Measurements from ENCODE around the gene ASIC3.
A peak's percentile ranks its signal among the peaks of the same experiment; 100 is the strongest.
"Not testable (repeated sequence)": the region's sequence is repeated elsewhere in the genome, so short reads cannot be mapped to it uniquely, and the experiment has no call there.

The ASIC3 gene

DNA sequence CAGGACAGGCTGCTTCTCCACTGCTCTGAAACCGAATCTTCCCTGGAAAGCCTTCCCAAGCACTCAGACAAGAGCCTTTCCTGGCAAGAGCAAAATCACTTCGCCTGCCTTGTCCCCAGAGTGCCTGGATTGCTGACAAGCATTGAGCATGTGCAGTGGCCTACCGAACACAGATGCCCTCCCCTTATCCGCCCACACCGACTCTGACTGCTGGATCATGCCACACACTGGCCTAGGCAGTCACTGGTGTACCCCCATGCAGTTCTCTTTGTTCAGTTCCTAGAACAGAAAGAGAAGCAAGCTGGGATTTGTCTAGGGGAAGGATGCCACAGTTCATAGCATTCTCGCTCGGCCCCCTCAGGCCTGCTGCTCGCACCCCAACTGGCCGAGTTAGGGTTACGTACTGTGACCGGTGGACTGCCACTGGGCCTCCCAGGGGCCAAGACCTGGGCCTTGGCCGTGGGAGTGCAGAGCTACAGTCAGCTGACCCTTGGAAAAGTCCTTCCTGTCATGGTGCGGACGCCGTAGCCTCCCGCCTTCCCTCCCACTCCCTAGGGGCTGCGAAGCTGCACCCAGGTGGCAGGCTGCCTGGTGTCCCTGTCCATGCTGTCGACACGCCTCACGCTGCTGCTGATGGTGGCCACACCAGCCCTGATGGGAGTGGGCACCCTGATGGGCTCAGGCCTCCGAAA, 13.2 kb upstream of the ASIC3 start:
- peaks cover 20% of the 10 kb centered on the region for H3K4me1 ChIP-seq (ENCODE audit: control insufficient read depth, insufficient read depth, low read length)
- H3K27me3 ChIP-seq (replicated peaks; ENCODE audit: control insufficient read depth, insufficient read depth, low read length) = no peaks in the 10 kb centered on the region
- peaks cover 35% of the 10 kb centered on the region for H3K36me3 ChIP-seq (ENCODE audit: control insufficient read depth, insufficient read depth, low read length, severe bottlenecking)
- no peaks in the 10 kb centered on the region for H3K9me3 ChIP-seq (ENCODE audit: control insufficient read depth, low read length)
- no peak overlapping the region for H3K4me3 ChIP-seq (ENCODE audit: low read length)
- DNase-seq (ENCODE audit: low read depth) = no peak
- H3K9ac ChIP-seq (ENCODE audit: low read length) = no peak overlapping the region

DNA sequence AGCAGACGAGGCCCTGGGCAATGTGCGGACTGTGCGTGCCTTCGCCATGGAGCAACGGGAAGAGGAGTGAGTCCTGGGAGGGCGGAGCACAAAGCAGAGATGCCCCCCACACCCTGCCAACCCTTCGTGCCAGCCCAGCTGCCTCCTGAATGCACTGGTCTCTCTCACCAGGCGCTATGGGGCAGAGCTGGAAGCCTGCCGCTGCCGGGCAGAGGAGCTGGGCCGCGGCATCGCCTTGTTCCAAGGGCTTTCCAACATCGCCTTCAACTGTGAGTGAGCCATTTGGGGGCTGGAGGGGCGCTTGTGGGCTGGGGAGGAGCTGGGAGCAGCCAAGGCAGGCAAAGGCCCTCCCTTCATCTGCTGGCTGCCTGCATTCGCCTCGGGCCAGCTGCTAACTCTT, 12.4 kb upstream of the ASIC3 start:
- no peaks in the 10 kb centered on the region for H3K9me3 ChIP-seq (ENCODE audit: control insufficient read depth, low read length)
- H3K9ac ChIP-seq (ENCODE audit: low read length) = no peak overlapping the region
- peaks cover 20% of the 10 kb centered on the region for H3K4me1 ChIP-seq (ENCODE audit: control insufficient read depth, insufficient read depth, low read length)
- no peaks in the 10 kb centered on the region for H3K27me3 ChIP-seq (replicated peaks; ENCODE audit: control insufficient read depth, insufficient read depth, low read length)
- no peak overlapping the region for H3K4me3 ChIP-seq (ENCODE audit: low read length)
- no peak for DNase-seq (ENCODE audit: low read depth)
- H3K36me3 ChIP-seq (ENCODE audit: control insufficient read depth, insufficient read depth, low read length, severe bottlenecking) = peaks cover 35% of the 10 kb centered on the region

DNA sequence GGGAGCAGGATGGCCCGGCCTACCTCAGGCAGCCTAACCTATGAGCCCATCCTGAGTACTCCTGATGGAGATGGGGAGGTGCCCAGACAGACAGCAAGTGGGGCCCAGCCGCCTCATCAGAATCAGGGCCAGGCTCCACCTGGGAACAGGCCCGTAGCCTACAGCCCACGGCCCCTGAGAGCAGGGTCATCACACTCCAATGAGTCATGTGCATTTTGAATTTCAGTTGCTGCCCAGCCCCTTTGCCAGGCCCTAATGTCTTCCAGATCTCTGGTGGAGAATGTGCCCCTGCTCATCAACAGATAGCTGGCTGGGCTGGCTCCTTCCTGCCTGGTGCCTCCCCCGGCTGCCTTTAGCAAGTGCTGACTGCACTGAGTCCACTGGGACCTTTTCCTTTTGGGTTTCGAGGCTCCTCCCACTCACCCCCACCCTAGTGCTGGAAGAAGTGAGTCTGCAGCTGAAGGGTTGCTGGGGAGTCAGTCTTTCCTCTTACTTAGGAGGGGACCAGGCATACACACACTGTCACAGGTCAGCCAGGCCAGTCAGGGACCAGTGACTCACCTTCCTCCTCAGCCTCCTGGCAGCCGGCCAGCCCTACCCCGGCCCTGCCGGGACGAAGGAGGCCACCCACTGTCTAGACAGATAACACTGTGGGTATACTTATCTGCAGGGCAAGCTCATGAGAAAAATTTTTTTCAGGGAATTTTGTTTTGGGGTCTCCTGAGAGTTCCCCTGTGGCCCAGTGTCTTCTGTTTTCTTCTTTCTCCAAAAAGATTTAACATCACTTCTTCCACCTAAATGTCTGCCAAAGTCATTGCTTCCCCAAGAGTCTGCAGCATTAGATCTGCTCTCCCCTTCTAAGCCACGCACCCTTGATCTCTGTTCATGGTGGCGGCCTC, 9.1 kb upstream of the ASIC3 start:
- no peak overlapping the region for H3K4me3 ChIP-seq (ENCODE audit: low read length)
- peak overlapping the region; percentile 36 for H3K9ac ChIP-seq (ENCODE audit: low read length)
- H3K4me1 ChIP-seq (ENCODE audit: control insufficient read depth, insufficient read depth, low read length) = peaks cover 23% of the 10 kb centered on the region
- DNase-seq (ENCODE audit: low read depth) = peak; percentile 74
- peaks cover 31% of the 10 kb centered on the region for H3K36me3 ChIP-seq (ENCODE audit: control insufficient read depth, insufficient read depth, low read length, severe bottlenecking)
- H3K27me3 ChIP-seq (replicated peaks; ENCODE audit: control insufficient read depth, insufficient read depth, low read length) = no peaks in the 10 kb centered on the region
- no peaks in the 10 kb centered on the region for H3K9me3 ChIP-seq (ENCODE audit: control insufficient read depth, low read length)

DNA sequence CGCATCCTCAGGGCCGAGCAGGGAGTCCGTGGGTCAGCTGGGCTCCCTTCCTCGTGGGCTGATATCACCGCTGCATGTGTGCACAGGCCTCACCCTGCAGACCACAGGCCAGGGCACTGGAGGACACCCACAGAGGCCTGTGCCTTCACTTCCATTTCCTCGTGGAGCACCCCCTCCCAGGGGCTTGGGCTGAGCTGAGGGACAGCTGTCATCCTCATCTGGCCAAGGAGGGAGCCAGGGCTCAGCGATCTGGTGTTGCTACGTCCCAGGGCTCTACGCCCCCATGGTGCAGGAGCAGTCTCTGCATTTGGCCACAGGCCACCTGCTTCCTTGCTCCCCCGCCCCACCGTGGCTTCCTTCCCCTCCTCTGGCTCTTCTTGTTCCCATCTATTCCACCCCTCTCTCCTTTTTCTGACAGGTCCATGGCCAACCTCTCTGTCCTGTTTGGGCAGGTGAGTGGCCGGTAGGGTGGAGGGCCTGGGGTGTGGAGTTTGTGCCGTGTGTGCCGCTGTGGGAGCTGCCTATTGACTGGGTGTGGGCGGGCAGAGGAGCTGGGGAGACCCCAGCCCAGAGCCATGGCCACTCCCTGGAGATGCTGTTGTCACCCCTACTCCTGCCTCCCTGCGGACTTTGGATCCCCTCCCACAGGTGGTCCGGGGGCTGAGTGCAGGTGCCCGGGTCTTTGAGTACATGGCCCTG, 8.3 kb upstream of the ASIC3 start:
- Histone ChIP-seq H3K9me3 (ENCODE audit: control insufficient read depth, low read length) (no peaks in the 10 kb centered on the region), H3K4me3 (ENCODE audit: low read length) (no peak overlapping the region), H3K9ac (ENCODE audit: low read length) (no peak overlapping the region), H3K4me1 (ENCODE audit: control insufficient read depth, insufficient read depth, low read length) (peaks cover 20% of the 10 kb centered on the region), H3K27me3 (replicated peaks; ENCODE audit: control insufficient read depth, insufficient read depth, low read length) (no peaks in the 10 kb centered on the region), H3K36me3 (ENCODE audit: control insufficient read depth, insufficient read depth, low read length, severe bottlenecking) (peaks cover 23% of the 10 kb centered on the region)
- no peak for DNase-seq (ENCODE audit: low read depth)

DNA sequence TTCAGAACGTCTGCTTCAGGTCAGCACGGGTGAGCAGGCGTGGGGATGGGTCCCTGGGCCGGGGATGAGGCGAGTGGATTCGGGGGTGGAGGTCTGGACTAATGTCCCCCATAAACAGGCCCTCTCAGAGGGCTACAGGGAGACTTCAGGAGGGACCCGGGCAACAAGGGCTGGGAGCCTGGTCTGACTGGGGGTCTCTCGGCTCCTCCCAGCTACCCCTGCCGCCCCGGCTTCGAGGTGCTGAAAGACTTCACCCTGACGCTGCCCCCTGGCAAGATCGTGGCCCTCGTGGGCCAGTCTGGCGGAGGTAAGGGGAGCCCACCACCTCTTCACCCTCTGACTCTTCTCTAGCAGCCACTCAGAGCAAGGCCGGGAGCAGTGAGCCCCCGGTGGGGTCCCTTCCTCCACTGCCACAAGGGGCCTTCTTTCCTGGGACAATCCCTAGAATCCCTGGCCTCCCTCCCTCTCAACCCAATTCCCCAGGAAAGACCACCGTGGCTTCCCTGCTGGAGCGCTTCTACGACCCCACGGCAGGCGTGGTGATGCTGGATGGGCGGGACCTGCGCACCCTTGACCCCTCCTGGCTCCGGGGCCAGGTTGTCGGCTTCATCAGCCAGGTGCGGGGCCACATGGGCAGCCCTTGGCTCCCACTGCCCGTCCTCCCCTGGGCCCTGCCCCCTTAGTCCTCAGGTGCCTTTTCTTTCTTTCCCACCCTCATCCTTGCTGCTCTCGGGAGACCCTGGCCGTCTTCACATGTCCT, 7.5 kb upstream of the ASIC3 start:
- peaks cover 15% of the 10 kb centered on the region for H3K36me3 ChIP-seq (ENCODE audit: control insufficient read depth, insufficient read depth, low read length, severe bottlenecking)
- H3K4me1 ChIP-seq (ENCODE audit: control insufficient read depth, insufficient read depth, low read length) = peaks cover 22% of the 10 kb centered on the region
- DNase-seq (ENCODE audit: low read depth) = no peak

DNA sequence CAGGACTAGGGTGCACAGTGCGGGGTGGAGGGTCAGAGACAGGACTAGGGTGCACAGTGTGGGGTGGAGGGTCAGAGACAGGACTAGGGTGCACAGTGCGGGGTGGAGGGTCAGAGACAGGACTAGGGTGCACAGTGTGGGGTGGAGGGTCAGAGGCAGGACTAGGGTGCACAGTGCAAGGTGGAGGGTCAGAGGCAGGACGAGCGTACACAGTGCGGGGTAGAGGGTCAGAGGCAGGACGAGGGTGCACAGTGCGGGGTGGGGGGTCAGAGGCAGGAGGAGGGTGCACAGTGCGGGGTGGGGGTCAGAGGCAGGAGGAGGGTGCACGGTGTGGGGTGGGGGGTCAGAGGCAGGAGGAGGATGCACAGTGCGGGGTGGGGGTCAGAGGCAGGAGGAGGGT, 4.9 kb upstream of the ASIC3 start:
- H3K4me3 ChIP-seq (ENCODE audit: low read length); H3K9ac ChIP-seq (ENCODE audit: low read length); H3K27me3 ChIP-seq (replicated peaks; ENCODE audit: control insufficient read depth, insufficient read depth, low read length); H3K36me3 ChIP-seq (ENCODE audit: control insufficient read depth, insufficient read depth, low read length, severe bottlenecking); H3K9me3 ChIP-seq (ENCODE audit: control insufficient read depth, low read length); DNase-seq (ENCODE audit: low read depth): not testable (repeated sequence)
- peaks cover 41% of the 10 kb centered on the region for H3K4me1 ChIP-seq (ENCODE audit: control insufficient read depth, insufficient read depth, low read length)

More for the DNA sequence above, 7.5 kb upstream of the ASIC3 start:
- Histone ChIP-seq H3K27me3 (replicated peaks; ENCODE audit: control insufficient read depth, insufficient read depth, low read length) (no peaks in the 10 kb centered on the region), H3K4me3 (ENCODE audit: low read length) (no peak overlapping the region), H3K9me3 (ENCODE audit: control insufficient read depth, low read length) (no peaks in the 10 kb centered on the region), H3K9ac (ENCODE audit: low read length) (no peak overlapping the region)

DNA sequence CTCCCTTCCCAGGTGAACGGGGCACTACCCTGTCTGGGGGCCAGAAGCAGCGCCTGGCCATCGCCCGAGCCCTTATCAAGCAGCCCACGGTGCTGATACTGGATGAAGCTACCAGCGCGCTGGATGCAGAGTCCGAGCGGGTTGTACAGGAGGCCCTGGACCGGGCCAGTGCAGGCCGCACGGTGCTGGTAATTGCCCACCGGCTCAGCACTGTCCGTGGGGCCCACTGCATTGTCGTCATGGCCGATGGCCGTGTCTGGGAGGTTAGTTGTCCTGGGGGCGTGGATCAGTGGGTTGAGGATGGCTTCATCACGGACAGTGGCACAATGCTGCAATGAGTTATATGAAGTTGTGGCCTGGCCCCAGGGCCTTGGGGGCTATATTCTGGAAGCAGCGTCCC, 4.4 kb upstream of the ASIC3 start:
- no peak for DNase-seq (ENCODE audit: low read depth)
- Histone ChIP-seq H3K27me3 (replicated peaks; ENCODE audit: control insufficient read depth, insufficient read depth, low read length) (no peaks in the 10 kb centered on the region), H3K9ac (ENCODE audit: low read length) (no peak overlapping the region), H3K36me3 (ENCODE audit: control insufficient read depth, insufficient read depth, low read length, severe bottlenecking) (no peaks in the 10 kb centered on the region), H3K4me3 (ENCODE audit: low read length) (no peak overlapping the region), H3K4me1 (ENCODE audit: control insufficient read depth, insufficient read depth, low read length) (peaks cover 36% of the 10 kb centered on the region), H3K9me3 (ENCODE audit: control insufficient read depth, low read length) (no peaks in the 10 kb centered on the region)

DNA sequence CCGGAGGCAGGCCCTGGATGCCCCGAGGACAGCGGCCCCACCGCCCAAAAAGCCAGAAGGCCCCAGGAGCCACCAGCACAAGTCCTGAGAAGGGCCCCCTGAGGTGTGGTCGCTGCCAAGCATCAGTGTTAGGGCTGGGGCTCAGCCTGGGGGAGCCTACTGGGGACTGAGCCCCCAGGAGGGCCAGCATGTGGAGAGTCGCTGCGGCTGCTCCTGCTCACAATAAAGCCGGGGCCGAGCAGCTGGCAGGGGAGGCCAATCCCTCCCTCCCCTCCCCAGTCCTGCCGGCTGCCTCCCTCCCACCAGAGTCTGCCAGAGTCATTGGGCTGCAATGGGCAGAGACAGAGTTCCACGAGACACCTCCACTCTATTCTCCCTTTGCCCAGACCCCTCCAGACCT, 3.1 kb upstream of the ASIC3 start:
- H3K4me1 ChIP-seq (ENCODE audit: control insufficient read depth, insufficient read depth, low read length) = peaks cover 27% of the 10 kb centered on the region
- DNase-seq (ENCODE audit: low read depth) = no peak

DNA sequence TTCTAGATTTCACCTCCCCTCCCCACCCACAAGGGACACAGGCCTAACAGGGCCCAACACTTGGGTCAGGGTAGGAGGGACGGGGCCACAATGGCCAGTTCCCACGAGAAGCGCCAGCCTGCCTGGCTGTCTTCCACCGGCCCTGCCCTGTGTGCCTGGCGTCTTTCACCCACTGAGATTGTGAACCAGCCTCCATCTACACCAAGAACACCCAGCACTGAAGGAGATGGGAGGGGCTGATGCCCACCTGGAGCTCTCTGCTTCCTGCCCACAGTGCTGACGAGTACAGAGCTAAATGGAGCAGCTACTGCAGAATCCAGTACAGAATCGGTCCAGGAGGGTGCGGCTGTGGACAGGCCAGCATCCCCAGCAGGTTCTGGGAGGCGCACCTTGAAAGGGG, 2.4 kb upstream of the ASIC3 start:
- H3K9ac ChIP-seq (ENCODE audit: low read length) = no peak overlapping the region
- no peaks in the 10 kb centered on the region for H3K9me3 ChIP-seq (ENCODE audit: control insufficient read depth, low read length)
- H3K4me3 ChIP-seq (ENCODE audit: low read length) = no peak overlapping the region
- peaks cover 9% of the 10 kb centered on the region for H3K27me3 ChIP-seq (replicated peaks; ENCODE audit: control insufficient read depth, insufficient read depth, low read length)
- no peak for DNase-seq (ENCODE audit: low read depth)
- peaks cover 27% of the 10 kb centered on the region for H3K4me1 ChIP-seq (ENCODE audit: control insufficient read depth, insufficient read depth, low read length)
- H3K36me3 ChIP-seq (ENCODE audit: control insufficient read depth, insufficient read depth, low read length, severe bottlenecking) = no peaks in the 10 kb centered on the region

More for the DNA sequence above, 3.1 kb upstream of the ASIC3 start:
- no peaks in the 10 kb centered on the region for H3K9me3 ChIP-seq (ENCODE audit: control insufficient read depth, low read length)
- no peak overlapping the region for H3K9ac ChIP-seq (ENCODE audit: low read length)
- no peak overlapping the region for H3K4me3 ChIP-seq (ENCODE audit: low read length)
- H3K27me3 ChIP-seq (replicated peaks; ENCODE audit: control insufficient read depth, insufficient read depth, low read length) = peaks cover 5% of the 10 kb centered on the region
- H3K36me3 ChIP-seq (ENCODE audit: control insufficient read depth, insufficient read depth, low read length, severe bottlenecking) = no peaks in the 10 kb centered on the region

DNA sequence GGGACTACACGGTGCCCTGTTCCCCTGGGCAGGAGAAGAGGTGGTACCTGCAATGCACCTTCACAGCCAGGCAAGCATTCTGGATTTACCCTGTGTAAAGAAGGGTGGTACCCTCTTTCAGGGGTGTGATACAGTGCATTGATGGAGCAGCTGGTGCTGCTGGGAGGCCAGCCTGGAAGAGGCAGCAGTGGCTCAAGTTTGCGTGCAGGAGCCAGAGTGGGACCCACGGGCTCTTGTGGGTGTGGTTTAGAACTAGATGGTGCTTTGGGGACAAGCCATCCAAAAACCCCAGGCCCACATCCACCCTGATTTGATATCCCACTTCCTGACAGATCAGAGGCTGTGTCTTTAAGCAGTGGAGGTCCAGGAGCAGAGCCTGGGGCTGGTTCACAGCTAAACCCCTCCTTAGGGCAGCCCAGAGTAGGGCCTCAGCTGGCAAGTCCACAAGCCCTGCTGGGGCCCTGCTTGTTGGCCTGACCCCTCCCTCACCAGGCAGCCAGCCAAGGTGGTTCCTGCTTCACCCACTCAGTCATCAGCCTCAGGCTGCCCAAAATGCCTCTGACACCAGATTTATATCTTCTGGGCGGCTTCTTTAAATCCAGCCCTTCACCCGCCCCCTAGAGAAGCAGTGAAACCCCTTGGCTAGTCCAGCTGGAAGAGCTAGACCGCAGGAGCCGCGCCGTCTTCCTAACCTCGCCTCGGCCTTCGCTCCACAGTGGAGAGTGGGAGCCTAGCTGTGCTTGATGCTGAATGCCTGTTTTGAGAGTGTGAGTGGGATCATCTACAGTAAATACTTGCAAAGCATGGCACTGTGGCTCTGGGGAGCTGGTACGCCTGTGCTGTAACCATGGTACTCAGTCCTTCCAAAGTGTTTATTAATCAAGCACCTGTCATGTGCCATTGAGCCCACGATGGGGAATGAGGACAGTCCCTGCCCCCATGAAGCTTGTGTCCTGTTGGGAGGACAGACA, 1.4 kb upstream of the ASIC3 start:
- DNase-seq (ENCODE audit: low read depth) = peak; percentile 82
- H3K27me3 ChIP-seq (replicated peaks; ENCODE audit: control insufficient read depth, insufficient read depth, low read length) = peaks cover 9% of the 10 kb centered on the region
- peaks cover 27% of the 10 kb centered on the region for H3K4me1 ChIP-seq (ENCODE audit: control insufficient read depth, insufficient read depth, low read length)
- H3K9me3 ChIP-seq (ENCODE audit: control insufficient read depth, low read length) = no peaks in the 10 kb centered on the region
- peak overlapping the region; percentile 62 for H3K9ac ChIP-seq (ENCODE audit: low read length)
- H3K4me3 ChIP-seq (ENCODE audit: low read length) = peak overlapping the region; percentile 42
- H3K36me3 ChIP-seq (ENCODE audit: control insufficient read depth, insufficient read depth, low read length, severe bottlenecking) = no peaks in the 10 kb centered on the region
